GM20000 (cell line): ENCODE data around the gene CHCHD1.
"Not testable (repeated sequence)": the region's sequence is repeated elsewhere in the genome, so short reads cannot be mapped to it uniquely, and the experiment has no call there.

Experiments
- DNase-seq: peaks from one replicate; pipeline ENCODE4 v3.0.0; 2012; ENCODE audit warnings: low spot score
- TF ChIP-seq, protein P1 (sequence below): IDR thresholded peaks from 2 replicates; pipeline ENCODE4 v1.5.1; 2012; ENCODE audit warnings: mild to moderate bottlenecking, control low read depth; ENCODE audit errors: extremely low read depth, missing control alignments

Gene CHCHD1

DNA sequence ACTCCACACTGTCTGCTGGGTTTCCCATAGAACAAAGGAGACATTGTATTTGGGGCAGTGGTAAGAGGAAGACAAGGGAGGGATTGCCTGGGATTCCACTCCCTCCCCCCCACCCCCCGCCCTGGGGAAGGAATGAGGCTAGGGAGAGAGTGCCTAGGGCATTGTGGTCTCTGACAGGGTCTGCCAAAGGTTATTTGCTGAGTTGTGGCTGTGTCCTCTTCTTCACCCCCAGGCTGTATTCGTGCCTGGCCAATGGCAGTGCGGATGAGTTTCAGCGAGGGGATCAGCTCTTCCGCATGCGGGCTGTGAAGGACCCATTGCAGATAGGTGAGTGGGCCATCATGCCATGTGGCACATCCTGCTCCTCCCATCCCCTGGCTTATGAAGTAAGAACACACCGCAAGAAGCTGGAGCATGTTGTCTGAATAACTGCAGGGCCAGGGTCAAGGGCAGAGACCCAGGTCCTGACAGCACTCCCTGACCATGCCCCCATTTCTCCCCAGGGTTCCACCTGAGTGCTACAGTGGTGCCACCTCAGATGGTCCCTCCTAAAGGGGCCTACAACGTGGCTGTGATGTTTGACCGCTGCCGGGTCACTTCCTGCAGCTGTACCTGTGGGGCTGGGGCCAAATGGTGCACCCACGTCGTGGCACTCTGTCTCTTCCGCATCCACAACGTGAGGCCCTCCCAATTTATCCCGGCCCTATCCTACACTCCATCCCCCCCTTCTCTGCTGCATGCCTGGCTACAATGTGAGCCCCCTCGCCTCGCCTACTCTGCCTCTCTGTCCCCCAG is 7.2 kb downstream of the CHCHD1 start:
- TF ChIP-seq, protein P1, sequence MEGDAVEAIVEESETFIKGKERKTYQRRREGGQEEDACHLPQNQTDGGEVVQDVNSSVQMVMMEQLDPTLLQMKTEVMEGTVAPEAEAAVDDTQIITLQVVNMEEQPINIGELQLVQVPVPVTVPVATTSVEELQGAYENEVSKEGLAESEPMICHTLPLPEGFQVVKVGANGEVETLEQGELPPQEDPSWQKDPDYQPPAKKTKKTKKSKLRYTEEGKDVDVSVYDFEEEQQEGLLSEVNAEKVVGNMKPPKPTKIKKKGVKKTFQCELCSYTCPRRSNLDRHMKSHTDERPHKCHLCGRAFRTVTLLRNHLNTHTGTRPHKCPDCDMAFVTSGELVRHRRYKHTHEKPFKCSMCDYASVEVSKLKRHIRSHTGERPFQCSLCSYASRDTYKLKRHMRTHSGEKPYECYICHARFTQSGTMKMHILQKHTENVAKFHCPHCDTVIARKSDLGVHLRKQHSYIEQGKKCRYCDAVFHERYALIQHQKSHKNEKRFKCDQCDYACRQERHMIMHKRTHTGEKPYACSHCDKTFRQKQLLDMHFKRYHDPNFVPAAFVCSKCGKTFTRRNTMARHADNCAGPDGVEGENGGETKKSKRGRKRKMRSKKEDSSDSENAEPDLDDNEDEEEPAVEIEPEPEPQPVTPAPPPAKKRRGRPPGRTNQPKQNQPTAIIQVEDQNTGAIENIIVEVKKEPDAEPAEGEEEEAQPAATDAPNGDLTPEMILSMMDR, result no peak
- DNase-seq, result no peak

GRCh38 chr10:73789659-73790055 is 7.8 kb downstream of the CHCHD1 start:
- no peak for DNase-seq
- TF ChIP-seq, protein P1, result no peak

- TF ChIP-seq, protein P1, result no peak
- no peak for DNase-seq
These were observed 9.2 kb downstream of the CHCHD1 start for GRCh38 chr10:73790886-73791625.

GRCh38 chr10:73791871-73792400 is 10.1 kb downstream of the CHCHD1 start:
- no peak for DNase-seq
- TF ChIP-seq, protein P1, result no peak

DNA sequence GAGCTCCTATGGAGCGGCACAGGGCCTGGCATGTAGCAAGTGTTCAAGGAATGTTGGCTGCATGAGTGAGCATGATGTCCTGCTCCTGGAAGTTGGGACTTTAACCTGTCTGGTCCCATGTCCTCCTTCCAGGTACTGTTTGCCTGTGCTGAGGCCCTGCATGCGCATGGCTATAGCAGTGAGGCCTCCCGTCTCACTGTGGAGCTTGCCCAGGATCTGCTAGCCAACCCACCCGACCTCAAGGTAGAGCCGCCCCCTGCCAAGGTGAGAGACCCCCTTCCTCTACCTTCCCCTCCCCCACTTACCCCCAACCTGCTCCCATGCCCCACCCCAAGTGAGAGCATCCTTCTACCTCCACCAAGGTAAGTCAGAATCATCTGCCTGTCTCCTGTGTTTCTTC is 11.6 kb downstream of the CHCHD1 start:
- TF ChIP-seq, protein P1, result no peak
- no peak for DNase-seq

- DNase-seq, result not testable (repeated sequence)
These were observed 13.6 kb downstream of the CHCHD1 start for GRCh38 chr10:73795491-73795890.

DNA sequence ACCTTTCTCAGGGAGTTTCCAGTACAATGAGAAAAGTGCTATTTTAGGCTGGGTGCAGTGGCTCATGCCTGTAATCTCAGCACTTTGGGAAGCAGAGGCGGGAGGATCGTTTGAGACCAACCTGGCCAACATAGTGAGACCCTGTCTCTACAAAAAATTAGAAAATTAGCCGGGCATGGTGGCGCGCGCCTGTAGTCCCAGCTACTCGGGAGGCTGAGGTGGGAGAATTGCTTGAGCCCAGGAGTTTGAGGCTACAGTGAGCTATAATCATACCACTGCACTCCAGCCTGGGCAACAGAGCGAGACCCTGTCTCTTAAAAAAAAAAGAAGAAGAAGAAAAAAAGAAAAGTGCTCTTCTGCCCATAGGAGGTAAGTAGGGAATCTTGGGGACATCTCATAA is 14.2 kb downstream of the CHCHD1 start:
- not testable (repeated sequence) for DNase-seq

DNA sequence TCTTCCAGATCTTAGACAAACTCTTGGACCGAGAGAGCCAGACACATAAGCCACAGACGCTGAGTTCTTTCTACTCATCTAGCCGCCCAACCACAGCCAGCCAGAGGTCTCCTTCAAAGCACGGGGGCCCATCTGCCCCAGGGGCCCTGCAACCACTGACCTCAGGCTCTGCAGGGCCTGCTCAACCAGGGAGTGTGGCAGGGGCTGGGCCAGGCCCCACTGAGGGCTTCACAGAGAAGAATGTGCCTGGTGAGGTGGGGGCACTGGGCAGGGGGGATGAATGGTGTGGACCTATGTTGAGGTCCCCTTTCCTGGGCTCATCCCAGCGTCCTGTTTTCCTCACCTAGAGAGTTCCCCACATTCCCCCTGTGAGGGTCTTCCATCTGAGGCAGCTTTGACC is 14.9 kb downstream of the CHCHD1 start:
- TF ChIP-seq, protein P1, result no peak
- no peak for DNase-seq
